NOMO-1 treated with DMSO at 0.1 percent for 48 hours (cell line): ENCODE data around the gene LINC00237.

Experiments
- DNase-seq: peaks from one replicate; lab custom pipeline; 2025; ENCODE audit not compliant: unreplicated experiment; lab: John Stamatoyannopoulos, UW

The LINC00237 gene

GRCh38 chr20:21049305-21049828 is 56.8 kb downstream of the LINC00237 start:
- DNase-seq: no peak

- DNase-seq: no peak
These were observed 57.3 kb downstream of the LINC00237 start for GRCh38 chr20:21048841-21049273.

GRCh38 chr20:21047981-21048380 is 58.2 kb downstream of the LINC00237 start:
- DNase-seq: peak; percentile 72

- no peak for DNase-seq
These were observed 59.6 kb downstream of the LINC00237 start for GRCh38 chr20:21046413-21047070.
